CD4-positive, CD25-positive, alpha-beta regulatory T cell (primary cell): ENCODE results near the gene ATP5ME. TPM values are rescaled to one million over a fixed set of nuclear protein-coding genes. Genes with fewer than 3 reads are reported as not detected.

Experiments
- ATAC-seq, 2 donors: fragments of 150-1000 bp; cut with Tn5 transposase; one replicate each; pipeline ENCODE4 v1.10.0; 2021; ENCODE audit warnings: low read depth in 2 of 2, moderate number of reproducible peaks in 2 of 2, moderate library complexity in 1 of 2
- DNase-seq, 3 donors: peaks; one replicate each; pipeline versions ENCODE4 v3.0.0 to v3.0.0-alpha.2; 2012 to 2022; ENCODE audit warnings: mixed read lengths in 1 of 3
- H3K27ac ChIP-seq: one replicate; pipeline ENCODE4 v1.7.0; 2013; ENCODE audit warnings: mild to moderate bottlenecking, low read length; ENCODE audit not compliant: insufficient read depth, poor library complexity, severe bottlenecking
- H3K27me3 ChIP-seq: one replicate; pipeline ENCODE4 v1.7.0; 2013; ENCODE audit warnings: low read length; ENCODE audit not compliant: control insufficient read depth, insufficient read depth
- H3K36me3 ChIP-seq: one replicate; pipeline ENCODE4 v1.7.0; 2013; ENCODE audit warnings: mild to moderate bottlenecking, low read length, moderate library complexity; ENCODE audit not compliant: control insufficient read depth, insufficient read depth
- H3K4me1 ChIP-seq: 2 replicates; pipeline ENCODE4 v1.7.0; 2013; ENCODE audit warnings: mild to moderate bottlenecking, low read length; ENCODE audit not compliant: insufficient read depth, control insufficient read depth, poor library complexity, severe bottlenecking
- H3K4me3 ChIP-seq: one replicate; pipeline ENCODE4 v1.7.0; 2013; ENCODE audit warnings: low read depth, mild to moderate bottlenecking, low read length, moderate library complexity
- H3K9me3 ChIP-seq, 2 experiments: 1 replicate in 1 of 2; 2 replicates in 1 of 2; pipeline ENCODE4 v1.7.0; 2013; ENCODE audit warnings: low read length in 2 of 2, mild to moderate bottlenecking in 1 of 2, moderate library complexity in 1 of 2; ENCODE audit not compliant: control insufficient read depth in 2 of 2
- H3K27ac Mint-ChIP-seq, 3 donors: one replicate each; pipeline ENCODE4 v1.8.0; 2020 to 2022; ENCODE audit warnings: mild to moderate bottlenecking in 3 of 3, mixed read lengths in 3 of 3, moderate library complexity in 2 of 3
- H3K27me3 Mint-ChIP-seq: one replicate; pipeline ENCODE4 v1.8.0; 2022; ENCODE audit warnings: mild to moderate bottlenecking, mixed read lengths
- H3K36me3 Mint-ChIP-seq: one replicate; pipeline ENCODE4 v1.8.0; 2020; ENCODE audit warnings: mixed read lengths
- H3K4me1 Mint-ChIP-seq, 4 donors: one replicate each; pipeline ENCODE4 v1.8.0; 2020 to 2022; ENCODE audit warnings: mixed read lengths in 4 of 4, mild to moderate bottlenecking in 1 of 4
- H3K4me3 Mint-ChIP-seq, 4 donors: one replicate each; pipeline ENCODE4 v1.8.0; 2020 to 2022; ENCODE audit warnings: mild to moderate bottlenecking in 4 of 4, mixed read lengths in 4 of 4, moderate library complexity in 3 of 4
- H3K9me3 Mint-ChIP-seq, 7 donors: one replicate each; pipeline ENCODE4 v1.8.0; 2020 to 2022; ENCODE audit warnings: mixed read lengths in 7 of 7, mild to moderate bottlenecking in 3 of 7, moderate library complexity in 2 of 7
- polyA plus RNA-seq, 4 donors: library from polyadenylated mRNA; unstranded; fragments of 300-500 nt; fragmentation: Illumina TruSeq; gene quantifications; one replicate each; pipeline ENCODE4 v1.2.3, GENCODE V29; 2021
- total RNA-seq: library from RNA; stranded (reverse); gene quantifications from one replicate; pipeline ENCODE4 v1.2.3, GENCODE V29; 2022

The ATP5ME gene
- total and polyA plus RNA-seq, 5 donors from 2014 or later: 123 to 442 (median 402) TPM

- Histone ChIP-seq H3K9me3 (peaks cover 0 to 13% of the 10 kb centered on the region in 2 experiments), H3K36me3 (no peaks in the 10 kb centered on the region), H3K4me3 (no peak overlapping the region), H3K4me1 (no peaks in the 10 kb centered on the region), H3K27me3 (no peaks in the 10 kb centered on the region), H3K27ac (no peak overlapping the region)
- Mint-ChIP-seq H3K27me3 (no peaks in the 10 kb centered on the region), H3K4me3 (no peak overlapping the region), H3K27ac (no peak overlapping the region), H3K36me3 (no peaks in the 10 kb centered on the region), H3K4me1 (no peaks in the 10 kb centered on the region), H3K9me3 (peaks cover 0 to 6% (median 4%) of the 10 kb centered on the region in 7 donors)
- no peak for DNase-seq
- no peak for ATAC-seq
These were observed 40.0 kb downstream of the ATP5ME start for GRCh38 chr4:633976-634598.

GRCh38 chr4:633406-633805, 40.7 kb downstream of the ATP5ME start:
- Mint-ChIP-seq H3K9me3 (peaks cover 0 to 6% (median 4%) of the 10 kb centered on the region in 7 donors), H3K27ac (no peak overlapping the region), H3K4me1 (no peaks in the 10 kb centered on the region), H3K36me3 (no peaks in the 10 kb centered on the region), H3K4me3 (no peak overlapping the region), H3K27me3 (no peaks in the 10 kb centered on the region)
- ATAC-seq (no peak), DNase-seq (no peak)
- H3K36me3 ChIP-seq: no peaks in the 10 kb centered on the region
- H3K27ac ChIP-seq: no peak overlapping the region
- H3K27me3 ChIP-seq: no peaks in the 10 kb centered on the region
- no peak overlapping the region for H3K4me3 ChIP-seq
- no peaks in the 10 kb centered on the region for H3K4me1 ChIP-seq
- H3K9me3 ChIP-seq: peaks cover 0 to 13% of the 10 kb centered on the region in 2 experiments

- Histone ChIP-seq H3K9me3 (peaks cover 0 to 13% of the 10 kb centered on the region in 2 experiments), H3K27ac (no peak overlapping the region), H3K4me1 (no peaks in the 10 kb centered on the region), H3K27me3 (no peaks in the 10 kb centered on the region), H3K4me3 (no peak overlapping the region), H3K36me3 (no peaks in the 10 kb centered on the region)
- H3K27me3 Mint-ChIP-seq: no peaks in the 10 kb centered on the region
- no peak for ATAC-seq
- H3K4me3 Mint-ChIP-seq: peak overlapping the region in 1 of 4 donors; percentile 9
- H3K4me1 Mint-ChIP-seq: no peaks in the 10 kb centered on the region
- no peaks in the 10 kb centered on the region for H3K36me3 Mint-ChIP-seq
- peaks cover 0 to 6% (median 4%) of the 10 kb centered on the region in 7 donors for H3K9me3 Mint-ChIP-seq
- H3K27ac Mint-ChIP-seq: no peak overlapping the region
- no peak for DNase-seq
These were observed 41.1 kb downstream of the ATP5ME start for GRCh38 chr4:632926-633325.

- Histone ChIP-seq H3K9me3 (peaks cover 0 to 13% of the 10 kb centered on the region in 2 experiments), H3K36me3 (no peaks in the 10 kb centered on the region), H3K4me3 (no peak overlapping the region), H3K27ac (no peak overlapping the region), H3K27me3 (no peaks in the 10 kb centered on the region), H3K4me1 (no peaks in the 10 kb centered on the region)
- no peak overlapping the region for H3K27ac Mint-ChIP-seq
- H3K36me3 Mint-ChIP-seq: no peaks in the 10 kb centered on the region
- H3K4me3 Mint-ChIP-seq: no peak overlapping the region
- no peaks in the 10 kb centered on the region for H3K27me3 Mint-ChIP-seq
- ATAC-seq (no peak), DNase-seq (no peak)
- H3K4me1 Mint-ChIP-seq: no peaks in the 10 kb centered on the region
- H3K9me3 Mint-ChIP-seq: peaks cover 0 to 6% (median 4%) of the 10 kb centered on the region in 7 donors
These were observed 41.8 kb downstream of the ATP5ME start for GRCh38 chr4:632196-632790.

- no peaks in the 10 kb centered on the region for H3K36me3 ChIP-seq
- Mint-ChIP-seq H3K4me3 (no peak overlapping the region), H3K27me3 (no peaks in the 10 kb centered on the region), H3K27ac (no peak overlapping the region), H3K36me3 (no peaks in the 10 kb centered on the region), H3K4me1 (no peaks in the 10 kb centered on the region), H3K9me3 (peaks cover 0 to 8% (median 4%) of the 10 kb centered on the region in 7 donors)
- no peak for ATAC-seq
- no peaks in the 10 kb centered on the region for H3K4me1 ChIP-seq
- DNase-seq: no peak
- peaks cover 0 to 13% of the 10 kb centered on the region in 2 experiments for H3K9me3 ChIP-seq
- H3K27me3 ChIP-seq: no peaks in the 10 kb centered on the region
- no peak overlapping the region for H3K4me3 ChIP-seq
- H3K27ac ChIP-seq: no peak overlapping the region
These were observed 43.4 kb downstream of the ATP5ME start for GRCh38 chr4:630656-631055.

- Mint-ChIP-seq H3K36me3 (no peaks in the 10 kb centered on the region), H3K4me3 (no peak overlapping the region), H3K27ac (no peak overlapping the region), H3K9me3 (peaks cover 0 to 8% (median 4%) of the 10 kb centered on the region in 7 donors), H3K27me3 (no peaks in the 10 kb centered on the region), H3K4me1 (no peaks in the 10 kb centered on the region)
- Histone ChIP-seq H3K36me3 (no peaks in the 10 kb centered on the region), H3K27ac (no peak overlapping the region), H3K9me3 (peaks cover 0 to 13% of the 10 kb centered on the region in 2 experiments), H3K4me3 (no peak overlapping the region), H3K27me3 (no peaks in the 10 kb centered on the region), H3K4me1 (no peaks in the 10 kb centered on the region)
- DNase-seq (no peak), ATAC-seq (no peak)
These were observed 44.0 kb downstream of the ATP5ME start for GRCh38 chr4:629915-630641.

GRCh38 chr4:629636-629914, 44.5 kb downstream of the ATP5ME start:
- Histone ChIP-seq H3K36me3 (no peaks in the 10 kb centered on the region), H3K4me3 (no peak overlapping the region), H3K9me3 (peaks cover 0 to 13% of the 10 kb centered on the region in 2 experiments), H3K27me3 (no peaks in the 10 kb centered on the region), H3K27ac (no peak overlapping the region), H3K4me1 (no peaks in the 10 kb centered on the region)
- DNase-seq (no peak), ATAC-seq (no peak)
- H3K36me3 Mint-ChIP-seq: no peaks in the 10 kb centered on the region
- H3K4me3 Mint-ChIP-seq: no peak overlapping the region
- H3K27me3 Mint-ChIP-seq: no peaks in the 10 kb centered on the region
- no peaks in the 10 kb centered on the region for H3K4me1 Mint-ChIP-seq
- no peak overlapping the region for H3K27ac Mint-ChIP-seq
- peaks cover 0 to 8% (median 4%) of the 10 kb centered on the region in 7 donors for H3K9me3 Mint-ChIP-seq
